K562 (cell line): Measurements from ENCODE around the gene LTBR. TPM values are rescaled to one million over a fixed set of nuclear protein-coding genes. Genes with fewer than 3 reads are reported as not detected.
A peak's percentile ranks its signal among the peaks of the same experiment; 100 is the strongest.

Source experiments
- ATAC-seq: fragments of 200-7000 bp; cut with Tn5 transposase; 3 replicates; pipeline ENCODE4 v1.9.1; 2020; ENCODE audit warnings: moderate library complexity
- BruUV-seq: library from RNA; stranded (reverse); fragments of 400-500 nt; replicated peaks from 2 replicates; lab custom pipeline; 2021; lab: Mats Ljungman, UMichigan
- CTCF ChIA-PET: fragments of 300-600 bp; formaldehyde crosslinking; extraction: SDS; loops from one replicate; lab custom pipeline; 2021; ENCODE audit warnings: low intra/inter-chr PET ratio; lab: Yijun Ruan, JAX
- POLR2A ChIA-PET: fragments of 300-600, 350-650 bp; sonication (Branson Sonifier 250); formaldehyde crosslinking; extraction: SDS; loops from one replicate; lab custom pipeline; 2021; ENCODE audit warnings: antibody characterized with exemption, inconsistent platforms; lab: Yijun Ruan, JAX
- DNase-seq, 4 experiments: peaks; one replicate each; pipeline versions ENCODE4 v3.0.0 to v3.0.0-alpha.2; 2011 to 2018; ENCODE audit warnings: low spot score in 3 of 4, mixed read lengths in 3 of 4; ENCODE audit errors: extremely low read depth in 1 of 4
- FAIRE-seq: peaks from 2 replicates; lab custom pipeline; 2011; peaks lifted over from hg19 to GRCh38; lab: Jason Lieb, UNC
- H2AFZ ChIP-seq: 2 replicates; pipeline ENCODE4 v1.6.0; 2011; ENCODE audit warnings: low read depth, low read length, control low read depth, inconsistent platforms
- H3K27ac ChIP-seq: fragments of 200-600 bp; 3 replicates; pipeline ENCODE4 v1.8.0; 2011; ENCODE audit warnings: low read depth, mild to moderate bottlenecking, control low read depth, inconsistent platforms, low read length, moderate library complexity, mixed read lengths; ENCODE audit errors: extremely low read depth
- H3K27me3 ChIP-seq, 2 experiments: fragments of 300-600 bp in 1 of 2; 2 replicates in 1 of 2; 3 replicates in 1 of 2; pipeline versions ENCODE4 v1.6.0 to v1.8.0; 2011; ENCODE audit warnings: inconsistent platforms in 2 of 2, low read length in 2 of 2, mild to moderate bottlenecking in 1 of 2, mixed read lengths in 1 of 2, moderate library complexity in 1 of 2; ENCODE audit not compliant: control insufficient read depth in 2 of 2, insufficient read depth in 2 of 2
- H3K36me3 ChIP-seq: fragments of 300-600 bp; 3 replicates; pipeline ENCODE4 v1.8.0; 2011; ENCODE audit warnings: mild to moderate bottlenecking, low read length, inconsistent platforms; ENCODE audit not compliant: control insufficient read depth, insufficient read depth
- H3K4me1 ChIP-seq, 2 experiments: fragments of 200-600 bp in 1 of 2; replicated peaks in 1 of 2; 2 replicates in 1 of 2; 3 replicates in 1 of 2; pipeline versions ENCODE4 v1.5.1 to v1.8.0; 2011; ENCODE audit warnings: inconsistent platforms in 2 of 2, low read length in 2 of 2, mild to moderate bottlenecking in 1 of 2, mixed read lengths in 1 of 2, moderate library complexity in 1 of 2; ENCODE audit not compliant: control insufficient read depth in 2 of 2, insufficient read depth in 2 of 2
- H3K4me2 ChIP-seq: 2 replicates; pipeline ENCODE4 v1.6.1; 2011; ENCODE audit warnings: low read length, control low read depth, inconsistent platforms, mixed read lengths; ENCODE audit not compliant: insufficient read depth
- H3K4me3 ChIP-seq: fragments of 200-600 bp; sonication (generic), shearing (Covaris generic); 2 replicates; pipeline ENCODE4 v1.5.1; 2016; ENCODE audit warnings: control low read depth, inconsistent platforms
- H3K79me2 ChIP-seq: fragments of 200-600 bp; 3 replicates; pipeline ENCODE4 v1.8.0; 2011; ENCODE audit warnings: low read length, inconsistent platforms; ENCODE audit not compliant: control insufficient read depth, insufficient read depth
- H3K9ac ChIP-seq, 2 experiments: 2 replicates each; pipeline versions ENCODE4 v1.6.0 to v1.6.1; 2011; ENCODE audit warnings: low read depth in 2 of 2, low read length in 2 of 2, control low read depth in 1 of 2, inconsistent platforms in 1 of 2, mild to moderate bottlenecking in 1 of 2, mixed read lengths in 1 of 2; ENCODE audit not compliant: insufficient read depth in 1 of 2
- H3K9me1 ChIP-seq: one replicate; pipeline ENCODE4 v1.6.0; 2011; ENCODE audit warnings: inconsistent platforms, mild to moderate bottlenecking, low read length, moderate library complexity; ENCODE audit not compliant: control insufficient read depth, insufficient read depth
- H3K9me3 ChIP-seq: replicated peaks from 2 replicates; pipeline ENCODE4 v1.5.1; 2011; ENCODE audit warnings: low read depth, low read length, inconsistent platforms; ENCODE audit not compliant: control insufficient read depth, insufficient read depth
- H4K20me1 ChIP-seq: replicated peaks from 2 replicates; pipeline ENCODE4 v1.6.1; 2011; ENCODE audit warnings: low read length, inconsistent platforms, mixed read lengths; ENCODE audit not compliant: control insufficient read depth, insufficient read depth
- CBFA2T2 ChIP-seq: fragments of 450-650 bp; conservative IDR thresholded peaks from 2 replicates; pipeline ENCODE4 v1.6.1; 2017; ENCODE audit warnings: mild to moderate bottlenecking
- MCM5 ChIP-seq: fragments of 450-650 bp; IDR thresholded peaks from 2 replicates; pipeline ENCODE4 v1.6.1; 2016; ENCODE audit warnings: low read depth
- NR3C1 ChIP-seq: sonication (generic); formaldehyde crosslinking; IDR thresholded peaks from 2 replicates; pipeline ENCODE4 v1.8.1; 2022; ENCODE audit warnings: missing genetic modification reagents
- SNRNP70 ChIP-seq: fragments of 200-400 bp; formaldehyde crosslinking; optimal IDR thresholded peaks from 2 replicates; pipeline ENCODE3; 2017; ENCODE audit warnings: low read depth, low read length
- ZFP36 ChIP-seq: fragments of 150-350 bp; IDR thresholded peaks from 2 replicates; pipeline ENCODE4 v1.6.1; 2018; ENCODE audit warnings: low read length, low read depth; ENCODE audit not compliant: partially characterized antibody
- ZNF445 ChIP-seq: fragments of 250-450 bp; sonication (Bioruptor Pico); IDR thresholded peaks from 2 replicates; pipeline ENCODE4 v1.4.0; 2020; ENCODE audit warnings: low read depth, mild to moderate bottlenecking, moderate library complexity
- ZNF511 ChIP-seq: sonication (generic); formaldehyde crosslinking; IDR thresholded peaks from 2 replicates; pipeline ENCODE4 v1.8.0; 2022; ENCODE audit warnings: mild to moderate bottlenecking, missing genetic modification reagents
- ZNF707 ChIP-seq: fragments of 250-450 bp; sonication (Bioruptor Pico); conservative IDR thresholded peaks from 2 replicates; pipeline ENCODE4 v1.8.0; 2022; ENCODE audit warnings: inconsistent platforms, mild to moderate bottlenecking, moderate library complexity
- WGBS: fragments of 100-300 bp; shearing (Covaris generic); methylation state at CpG from one replicate; pipeline ENCODE4 v1.1.6; 2016; ENCODE audit warnings: low coverage, mixed read lengths; ENCODE audit not compliant: insufficient coverage; ENCODE audit errors: missing lambda C conversion rate; 5-methylcytosine and 5-hydroxymethylcytosine counted together
- in situ Hi-C: fragments of 300-500 bp; cut with MboI; formaldehyde crosslinking; loops from 4 replicates; pipeline ENCODE4 v1.15.0; 2018; ENCODE audit warnings: inconsistent platforms, mixed read lengths
- intact Hi-C: fragments of 100-400 bp; cut with micrococcal nuclease; formaldehyde crosslinking; loops from 2 replicates; pipeline ENCODE4 v1.14.2; 2022
- polyA plus RNA-seq, 8 experiments: library from polyadenylated mRNA; depleted of rRNA in 4 of 8; stranded (reverse) in 5 of 8; unstranded in 3 of 8; fragments of >200 nt; fragmentation: Nextera tagmentation in 2 of 8; fragmentation: Illumina TruSeq in 1 of 8; extraction: Ambion mirVana in 2 of 8; extraction: Trizol in 1 of 8; gene quantifications; 2 replicates each; pipeline versions ENCODE4 v1.2.1 to v1.2.3, GENCODE V29; 2011 to 2014; ENCODE audit warnings: inconsistent platforms in 1 of 8, missing spikeins in 1 of 8
- total RNA-seq, 7 experiments: library from RNA; depleted of rRNA in 6 of 7; stranded (reverse); fragments of >200 nt in 6 of 7; fragmentation: Illumina TruSeq in 2 of 7; extraction: Trizol in 2 of 7; gene quantifications; 2 replicates each; pipeline versions ENCODE4 v1.2.1 to v1.2.3, GENCODE V29; 2011 to 2021; ENCODE audit warnings: low replicate concordance in 1 of 7
- TF ChIP-seq, protein P1 (sequence below), 2 experiments: IDR thresholded peaks in 1 of 2; conservative IDR thresholded peaks in 1 of 2; 2 replicates each; pipeline ENCODE4 v1.6.1; 2016; ENCODE audit warnings: low read depth in 2 of 2, mild to moderate bottlenecking in 1 of 2, missing compliant biosample characterization in 1 of 2, missing genetic modification characterization in 1 of 2, moderate library complexity in 1 of 2
- TF ChIP-seq, protein P2 (sequence below): fragments of 450-650 bp; IDR thresholded peaks from 2 replicates; pipeline ENCODE4 v1.6.1; 2016; ENCODE audit warnings: low read depth

LTBR gene
- total and polyA plus RNA-seq, 9 of the 15 experiments (the other 6 are each of a cell fraction or from before 2014, with no cell fraction given) = 0.96 to 69.0 (median 35.3) TPM

GRCh38 chr12:6334940-6335450 lies 49.0 kb upstream of the LTBR start:
- H3K9ac ChIP-seq = peak overlapping the region; percentile 85 to 93
- no peak for TF ChIP-seq ZNF511 (CRISPR knock-in tag)
- no peak for TF ChIP-seq ZFP36
- TF ChIP-seq, protein P1, sequence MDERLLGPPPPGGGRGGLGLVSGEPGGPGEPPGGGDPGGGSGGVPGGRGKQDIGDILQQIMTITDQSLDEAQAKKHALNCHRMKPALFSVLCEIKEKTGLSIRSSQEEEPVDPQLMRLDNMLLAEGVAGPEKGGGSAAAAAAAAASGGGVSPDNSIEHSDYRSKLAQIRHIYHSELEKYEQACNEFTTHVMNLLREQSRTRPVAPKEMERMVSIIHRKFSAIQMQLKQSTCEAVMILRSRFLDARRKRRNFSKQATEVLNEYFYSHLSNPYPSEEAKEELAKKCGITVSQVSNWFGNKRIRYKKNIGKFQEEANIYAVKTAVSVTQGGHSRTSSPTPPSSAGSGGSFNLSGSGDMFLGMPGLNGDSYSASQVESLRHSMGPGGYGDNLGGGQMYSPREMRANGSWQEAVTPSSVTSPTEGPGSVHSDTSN (CRISPR knock-in tag; IDR thresholded peaks at IDR 0.05; ENCODE audit: low read depth) = no peak
- TF ChIP-seq, protein P1 (tag; conservative IDR thresholded peaks at IDR 0.05; ENCODE audit: low read depth) = no peak
- TF ChIP-seq, protein P2, sequence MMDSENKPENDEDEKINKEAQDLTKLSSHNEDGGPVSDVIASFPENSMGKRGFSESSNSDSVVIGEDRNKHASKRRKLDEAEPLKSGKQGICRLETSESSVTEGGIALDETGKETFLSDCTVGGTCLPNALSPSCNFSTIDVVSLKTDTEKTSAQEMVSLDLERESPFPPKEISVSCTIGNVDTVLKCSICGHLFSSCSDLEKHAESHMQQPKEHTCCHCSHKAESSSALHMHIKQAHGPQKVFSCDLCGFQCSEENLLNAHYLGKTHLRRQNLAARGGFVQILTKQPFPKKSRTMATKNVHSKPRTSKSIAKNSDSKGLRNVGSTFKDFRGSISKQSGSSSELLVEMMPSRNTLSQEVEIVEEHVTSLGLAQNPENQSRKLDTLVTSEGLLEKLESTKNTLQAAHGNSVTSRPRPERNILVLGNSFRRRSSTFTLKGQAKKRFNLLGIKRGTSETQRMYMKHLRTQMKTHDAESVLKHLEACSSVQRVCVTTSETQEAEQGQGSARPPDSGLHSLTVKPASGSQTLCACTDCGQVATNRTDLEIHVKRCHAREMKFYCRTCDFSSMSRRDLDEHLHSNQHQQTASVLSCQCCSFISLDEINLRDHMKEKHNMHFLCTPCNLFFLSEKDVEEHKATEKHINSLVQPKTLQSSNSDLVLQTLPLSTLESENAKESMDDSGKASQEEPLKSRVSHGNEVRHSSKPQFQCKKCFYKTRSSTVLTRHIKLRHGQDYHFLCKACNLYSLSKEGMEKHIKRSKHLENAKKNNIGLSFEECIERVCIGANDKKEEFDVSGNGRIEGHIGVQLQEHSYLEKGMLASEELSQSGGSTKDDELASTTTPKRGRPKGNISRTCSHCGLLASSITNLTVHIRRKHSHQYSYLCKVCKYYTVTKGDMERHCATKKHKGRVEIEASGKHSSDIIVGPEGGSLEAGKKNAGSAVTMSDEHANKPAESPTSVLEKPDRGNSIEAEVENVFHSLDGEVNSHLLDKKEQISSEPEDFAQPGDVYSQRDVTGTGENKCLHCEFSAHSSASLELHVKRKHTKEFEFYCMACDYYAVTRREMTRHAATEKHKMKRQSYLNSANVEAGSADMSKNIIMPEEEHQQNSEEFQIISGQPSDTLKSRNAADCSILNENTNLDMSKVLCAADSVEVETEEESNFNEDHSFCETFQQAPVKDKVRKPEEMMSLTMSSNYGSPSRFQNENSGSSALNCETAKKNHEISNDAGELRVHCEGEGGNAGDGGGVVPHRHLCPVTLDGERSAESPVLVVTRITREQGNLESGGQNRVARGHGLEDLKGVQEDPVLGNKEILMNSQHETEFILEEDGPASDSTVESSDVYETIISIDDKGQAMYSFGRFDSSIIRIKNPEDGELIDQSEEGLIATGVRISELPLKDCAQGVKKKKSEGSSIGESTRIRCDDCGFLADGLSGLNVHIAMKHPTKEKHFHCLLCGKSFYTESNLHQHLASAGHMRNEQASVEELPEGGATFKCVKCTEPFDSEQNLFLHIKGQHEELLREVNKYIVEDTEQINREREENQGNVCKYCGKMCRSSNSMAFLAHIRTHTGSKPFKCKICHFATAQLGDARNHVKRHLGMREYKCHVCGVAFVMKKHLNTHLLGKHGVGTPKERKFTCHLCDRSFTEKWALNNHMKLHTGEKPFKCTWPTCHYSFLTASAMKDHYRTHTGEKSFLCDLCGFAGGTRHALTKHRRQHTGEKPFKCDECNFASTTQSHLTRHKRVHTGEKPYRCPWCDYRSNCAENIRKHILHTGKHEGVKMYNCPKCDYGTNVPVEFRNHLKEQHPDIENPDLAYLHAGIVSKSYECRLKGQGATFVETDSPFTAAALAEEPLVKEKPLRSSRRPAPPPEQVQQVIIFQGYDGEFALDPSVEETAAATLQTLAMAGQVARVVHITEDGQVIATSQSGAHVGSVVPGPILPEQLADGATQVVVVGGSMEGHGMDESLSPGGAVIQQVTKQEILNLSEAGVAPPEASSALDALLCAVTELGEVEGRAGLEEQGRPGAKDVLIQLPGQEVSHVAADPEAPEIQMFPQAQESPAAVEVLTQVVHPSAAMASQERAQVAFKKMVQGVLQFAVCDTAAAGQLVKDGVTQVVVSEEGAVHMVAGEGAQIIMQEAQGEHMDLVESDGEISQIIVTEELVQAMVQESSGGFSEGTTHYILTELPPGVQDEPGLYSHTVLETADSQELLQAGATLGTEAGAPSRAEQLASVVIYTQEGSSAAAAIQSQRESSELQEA = no peak
- TF ChIP-seq ZNF445 = no peak
- no peak for TF ChIP-seq SNRNP70
- TF ChIP-seq MCM5 = no peak
- no peak for TF ChIP-seq ZNF707
- no peak for TF ChIP-seq CBFA2T2
- TF ChIP-seq NR3C1 (CRISPR knock-in tag) = no peak

More at GRCh38 chr12:6334940-6335450, 49.0 kb upstream of the LTBR start:
- no peaks in the 10 kb centered on the region for H3K27me3 ChIP-seq
- intact Hi-C loops = loop anchor here (2.0 to 5.0 kb wide), 2 partner anchors 32 to 137 kb away; partner anchors contain the start of gene VAMP1
- no peaks in the 10 kb centered on the region for H3K9me1 ChIP-seq
- ChIA-PET CTCF (interaction anchor here (0.6 to 2.1 kb wide), 2 partner anchors 41 to 130 kb away, joined by 3 to 9 read pairs; no protein-coding TSS in a partner anchor), POLR2A (interaction anchor here (0.6 to 4.7 kb wide), 7 partner anchors 8 to 135 kb away, joined by 3 to 38 read pairs (median 6); partner anchors contain the start of gene VAMP1)
- DNase-seq (no peak), FAIRE-seq (no peak), ATAC-seq (no peak)
- H3K4me3 ChIP-seq = no peak overlapping the region
- no peaks in the 10 kb centered on the region for H3K9me3 ChIP-seq
- in situ Hi-C loops = loop anchor here (5.0 kb wide), 1 partner anchor 37 kb away; no protein-coding TSS in a partner anchor
- peak overlapping the region; percentile 98 for H3K27ac ChIP-seq
- H4K20me1 ChIP-seq = no peaks in the 10 kb centered on the region
- peaks cover 51% of the 10 kb centered on the region for H3K79me2 ChIP-seq
- no TSS peak for BruUV-seq
- H3K4me2 ChIP-seq = peak overlapping the region; percentile 82
- peaks cover 60% of the 10 kb centered on the region; the same call in 2 of the 3 replicates for H3K36me3 ChIP-seq
- H2AFZ ChIP-seq = 0 out of 2 replicates have a peak overlapping the region, but pooled peaks have one; percentile 79
- WGBS = 69% methylated on average over 10 of the region's 13 CpGs
- H3K4me1 ChIP-seq = peaks cover 23 to 43% of the 10 kb centered on the region in 2 experiments
